SU-DHL-6 (cell line): ENCODE data around the gene STPG3.

Experiments used
- H2AFZ ChIP-seq: fragments of 200-600 bp; sonication (generic); 2 replicates; pipeline ENCODE4 v1.6.1; 2014; ENCODE audit warnings: low read depth, mild to moderate bottlenecking, moderate library complexity, mixed read lengths, antibody characterized with exemption, low read length; ENCODE audit not compliant: severe bottlenecking
- H3F3A ChIP-seq: fragments of 200-600 bp; shearing (Covaris generic); 2 replicates; pipeline ENCODE4 v1.6.0; 2016; ENCODE audit warnings: antibody characterized with exemption, mild to moderate bottlenecking; ENCODE audit not compliant: insufficient read depth
- H3K27ac ChIP-seq: fragments of 200-600 bp; sonication (generic); 2 replicates; pipeline ENCODE4 v1.5.1; 2016; ENCODE audit warnings: low read depth, mild to moderate bottlenecking, low read length, moderate library complexity, mixed read lengths
- H3K27me3 ChIP-seq: fragments of 200-600 bp; sonication (generic), shearing (Covaris generic); 2 replicates; pipeline ENCODE4 v1.6.0; 2014; ENCODE audit warnings: mild to moderate bottlenecking, low read length
- H3K36me3 ChIP-seq: fragments of 200-600 bp; sonication (generic); 2 replicates; pipeline ENCODE4 v1.6.1; 2014; ENCODE audit warnings: mild to moderate bottlenecking, low read length, mixed read lengths
- H3K4me2 ChIP-seq: fragments of 300-600, 200-600 bp; shearing (Covaris generic), sonication (generic); 2 replicates; pipeline ENCODE4 v1.6.0; 2014; ENCODE audit warnings: low read length, low read depth, mild to moderate bottlenecking; ENCODE audit not compliant: poor library complexity, severe bottlenecking
- H3K4me3 ChIP-seq: fragments of 200-600 bp; sonication (generic); 2 replicates; pipeline ENCODE4 v1.5.1; 2014; ENCODE audit warnings: antibody characterized with exemption, low read length, mild to moderate bottlenecking, mixed read lengths; ENCODE audit not compliant: insufficient read depth, poor library complexity, severe bottlenecking
- H3K79me2 ChIP-seq: fragments of 200-600 bp; sonication (generic); 2 replicates; pipeline ENCODE4 v1.6.1; 2014; ENCODE audit warnings: mild to moderate bottlenecking, low read length, moderate library complexity; ENCODE audit not compliant: insufficient read depth
- H3K9ac ChIP-seq: fragments of 200-600 bp; sonication (generic); 2 replicates; pipeline ENCODE4 v1.7.0; 2014; ENCODE audit warnings: mild to moderate bottlenecking, low read length
- H3K9me2 ChIP-seq: fragments of 200-600 bp; sonication (generic); replicated peaks from 2 replicates; pipeline ENCODE4 v1.6.1; 2014; ENCODE audit warnings: low read length; ENCODE audit not compliant: insufficient read depth
- H3K9me3 ChIP-seq: fragments of 200-600 bp; sonication (generic); 2 replicates; pipeline ENCODE4 v1.6.1; 2014; ENCODE audit warnings: low read length, mixed read lengths; ENCODE audit not compliant: insufficient read depth
- H4K20me1 ChIP-seq: fragments of 200-600 bp; sonication (generic); 2 replicates; pipeline ENCODE4 v1.6.1; 2014; ENCODE audit warnings: low read depth, mild to moderate bottlenecking, antibody characterized with exemption, low read length, moderate library complexity, mixed read lengths
- CTCF ChIP-seq: fragments of 200-600 bp; sonication (generic); IDR thresholded peaks from one replicate; pipeline ENCODE4 v1.5.1; 2017; ENCODE audit warnings: antibody characterized with exemption, mild to moderate bottlenecking, low read length, moderate library complexity; ENCODE audit not compliant: insufficient read depth, poor library complexity, severe bottlenecking
- EZH2phosphoT487 ChIP-seq: fragments of 200-600 bp; sonication (generic), shearing (Covaris generic); conservative IDR thresholded peaks from 2 replicates; pipeline ENCODE4 v1.6.1; 2018; ENCODE audit warnings: mild to moderate bottlenecking, antibody characterized with exemption, low read length, moderate library complexity, mixed read lengths

STPG3 gene

GRCh38 chr9:137222190-137223077 lies 28.7 kb upstream of the STPG3 start, which contains the start of gene RNF208:
Gene RNF208 (minus strand): TSS chr9:137222240. CDS start chr9:137221212, 1,028 bp downstream.
- Histone ChIP-seq H3K4me3 (peak within 1 kb of the TSS; percentile 87), H3F3A (no peaks in the 10 kb centered on the region), H3K79me2 (no peaks in the 10 kb centered on the region), H3K9me3 (no peaks in the 10 kb centered on the region), H3K9ac (peak within 1 kb of the TSS; percentile 97), H3K27me3 (no peaks in the 10 kb centered on the region), H4K20me1 (no peaks in the 10 kb centered on the region), H3K9me2 (no peaks in the 10 kb centered on the region), H3K36me3 (no peaks in the 10 kb centered on the region), H3K4me2 (peak within 1 kb of the TSS; percentile 71), H3K27ac (0 out of 2 replicates have a peak within 1 kb of the TSS, but pooled peaks have one; percentile 4), H2AFZ (no peak within 1 kb of the TSS)
- TF ChIP-seq CTCF (no peak), EZH2phosphoT487 (no peak)

GRCh38 chr9:137223078-137223970 lies 27.8 kb upstream of the STPG3 start:
- Histone ChIP-seq H3K27ac (peak overlapping the region; percentile 51), H3K36me3 (no peaks in the 10 kb centered on the region), H2AFZ (peak overlapping the region; percentile 87), H3F3A (no peaks in the 10 kb centered on the region), H3K9me2 (no peaks in the 10 kb centered on the region), H3K27me3 (no peaks in the 10 kb centered on the region), H3K4me2 (peak overlapping the region; percentile 71), H3K79me2 (no peaks in the 10 kb centered on the region), H3K9ac (peak overlapping the region; percentile 97), H3K4me3 (peak overlapping the region; percentile 87), H3K9me3 (no peaks in the 10 kb centered on the region), H4K20me1 (no peaks in the 10 kb centered on the region)
- no peak for TF ChIP-seq CTCF
- no peak for TF ChIP-seq EZH2phosphoT487

GRCh38 chr9:137224830-137225694 lies 26.0 kb upstream of the STPG3 start, which contains the start of gene CYSRT1:
Gene CYSRT1 (plus strand): TSS chr9:137225174. CDS start chr9:137225622, 448 bp downstream.
- no peaks in the 10 kb centered on the region for H3K9me3 ChIP-seq
- no peaks in the 10 kb centered on the region for H3F3A ChIP-seq
- peak within 1 kb of the TSS; percentile 71 for H3K4me2 ChIP-seq
- H2AFZ ChIP-seq, result no peak within 1 kb of the TSS
- no peaks in the 10 kb centered on the region for H3K79me2 ChIP-seq
- peak within 1 kb of the TSS; percentile 97 for H3K9ac ChIP-seq
- TF ChIP-seq EZH2phosphoT487 (no peak), CTCF (no peak)
- no peaks in the 10 kb centered on the region for H4K20me1 ChIP-seq
- peak within 1 kb of the TSS; percentile 51 for H3K27ac ChIP-seq
- H3K4me3 ChIP-seq, result peak within 1 kb of the TSS; percentile 87
- H3K27me3 ChIP-seq, result no peaks in the 10 kb centered on the region
- H3K9me2 ChIP-seq, result no peaks in the 10 kb centered on the region
- H3K36me3 ChIP-seq, result no peaks in the 10 kb centered on the region
